Astrocyte of the cerebellum (primary cell): ENCODE data around the gene STMN3.

ENCODE experiments used
- DNase-seq: peaks from one replicate; pipeline ENCODE4 v3.0.0-alpha.2; 2011; ENCODE audit warnings: low read depth
- H3K4me3 ChIP-seq: 2 replicates; pipeline ENCODE4 v1.5.1; 2011; ENCODE audit warnings: mild to moderate bottlenecking, low read depth, low read length, moderate library complexity
- in situ Hi-C: cut with HindIII; loops from 2 replicates; pipeline ENCODE4 v1.10.0; 2017; ENCODE audit warnings: low sequenced_read_pairs
- TF ChIP-seq, protein P1 (sequence below): IDR thresholded peaks from 2 replicates; pipeline ENCODE4 v1.5.1; 2012; ENCODE audit warnings: low read length, low read depth, moderate library complexity, mild to moderate bottlenecking; ENCODE audit errors: missing control alignments

The STMN3 gene

DNA sequence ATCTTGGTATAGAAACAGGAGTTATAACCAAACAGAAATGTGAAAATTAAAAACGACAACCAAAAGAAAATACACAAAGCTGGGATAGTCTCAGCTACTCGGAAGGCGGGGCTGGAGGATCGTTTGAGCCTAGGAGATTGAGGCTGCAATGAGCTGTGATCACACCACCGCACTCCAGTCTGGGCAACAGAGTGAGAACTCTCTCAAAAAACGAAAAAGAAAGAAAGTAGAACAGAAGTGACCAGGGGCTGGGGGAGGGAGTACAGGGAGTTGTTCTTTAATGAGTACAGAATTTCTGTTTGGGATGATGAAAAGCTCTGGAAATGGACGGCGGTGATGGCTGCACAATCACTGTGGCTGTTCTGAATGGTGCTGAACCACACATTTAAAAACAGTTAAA lies 32.2 kb downstream of the STMN3 start:
- DNase-seq, result no peak
- TF ChIP-seq, protein P1, sequence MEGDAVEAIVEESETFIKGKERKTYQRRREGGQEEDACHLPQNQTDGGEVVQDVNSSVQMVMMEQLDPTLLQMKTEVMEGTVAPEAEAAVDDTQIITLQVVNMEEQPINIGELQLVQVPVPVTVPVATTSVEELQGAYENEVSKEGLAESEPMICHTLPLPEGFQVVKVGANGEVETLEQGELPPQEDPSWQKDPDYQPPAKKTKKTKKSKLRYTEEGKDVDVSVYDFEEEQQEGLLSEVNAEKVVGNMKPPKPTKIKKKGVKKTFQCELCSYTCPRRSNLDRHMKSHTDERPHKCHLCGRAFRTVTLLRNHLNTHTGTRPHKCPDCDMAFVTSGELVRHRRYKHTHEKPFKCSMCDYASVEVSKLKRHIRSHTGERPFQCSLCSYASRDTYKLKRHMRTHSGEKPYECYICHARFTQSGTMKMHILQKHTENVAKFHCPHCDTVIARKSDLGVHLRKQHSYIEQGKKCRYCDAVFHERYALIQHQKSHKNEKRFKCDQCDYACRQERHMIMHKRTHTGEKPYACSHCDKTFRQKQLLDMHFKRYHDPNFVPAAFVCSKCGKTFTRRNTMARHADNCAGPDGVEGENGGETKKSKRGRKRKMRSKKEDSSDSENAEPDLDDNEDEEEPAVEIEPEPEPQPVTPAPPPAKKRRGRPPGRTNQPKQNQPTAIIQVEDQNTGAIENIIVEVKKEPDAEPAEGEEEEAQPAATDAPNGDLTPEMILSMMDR, result no peak
- in situ Hi-C loops, result no loop called here
- H3K4me3 ChIP-seq, result no peak overlapping the region

DNA sequence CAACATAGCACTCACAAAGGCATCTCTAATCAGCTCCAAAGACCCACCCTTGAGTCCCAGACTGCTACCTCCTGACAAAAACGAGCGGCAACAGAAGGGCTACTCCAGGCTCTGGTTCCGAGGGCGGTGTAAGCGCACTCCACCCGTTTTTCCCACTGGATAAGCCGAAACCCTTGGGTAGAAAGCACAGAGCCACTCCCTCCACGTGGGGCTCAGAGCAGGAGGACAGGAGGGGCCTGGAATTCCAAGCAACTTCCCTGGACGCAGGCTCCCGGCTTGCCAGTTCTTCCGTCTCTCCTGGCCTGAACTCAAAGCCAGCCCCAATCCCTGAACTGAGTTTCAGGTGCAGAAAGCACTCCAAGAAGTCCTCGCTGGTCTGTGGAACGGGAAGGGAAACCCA lies 33.7 kb downstream of the STMN3 start:
- no peak for DNase-seq
- in situ Hi-C loops, result no loop called here
- TF ChIP-seq, protein P1, result no peak
- H3K4me3 ChIP-seq, result no peak overlapping the region

DNA sequence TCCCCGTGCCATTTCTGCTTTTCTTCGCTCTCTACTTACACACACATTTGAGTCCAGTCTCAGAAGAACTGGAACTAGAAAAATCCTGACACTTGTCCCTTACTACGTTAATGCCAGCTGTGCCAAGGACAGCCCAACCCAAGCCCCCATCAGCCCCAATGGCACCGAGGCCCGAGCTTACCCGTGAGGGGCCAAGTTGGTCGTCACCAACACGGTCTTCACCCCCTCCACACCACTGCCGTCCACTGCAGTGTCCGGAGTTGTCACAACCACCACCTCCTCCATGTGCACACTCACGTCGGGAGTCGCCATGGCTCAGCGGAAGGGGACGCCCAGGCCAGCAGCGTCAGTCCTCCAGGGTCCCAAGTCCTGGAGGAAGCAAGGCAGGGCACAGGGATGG lies 34.1 kb downstream of the STMN3 start:
- H3K4me3 ChIP-seq, result no peak overlapping the region
- in situ Hi-C loops, result no loop called here
- TF ChIP-seq, protein P1, result no peak
- no peak for DNase-seq

DNA sequence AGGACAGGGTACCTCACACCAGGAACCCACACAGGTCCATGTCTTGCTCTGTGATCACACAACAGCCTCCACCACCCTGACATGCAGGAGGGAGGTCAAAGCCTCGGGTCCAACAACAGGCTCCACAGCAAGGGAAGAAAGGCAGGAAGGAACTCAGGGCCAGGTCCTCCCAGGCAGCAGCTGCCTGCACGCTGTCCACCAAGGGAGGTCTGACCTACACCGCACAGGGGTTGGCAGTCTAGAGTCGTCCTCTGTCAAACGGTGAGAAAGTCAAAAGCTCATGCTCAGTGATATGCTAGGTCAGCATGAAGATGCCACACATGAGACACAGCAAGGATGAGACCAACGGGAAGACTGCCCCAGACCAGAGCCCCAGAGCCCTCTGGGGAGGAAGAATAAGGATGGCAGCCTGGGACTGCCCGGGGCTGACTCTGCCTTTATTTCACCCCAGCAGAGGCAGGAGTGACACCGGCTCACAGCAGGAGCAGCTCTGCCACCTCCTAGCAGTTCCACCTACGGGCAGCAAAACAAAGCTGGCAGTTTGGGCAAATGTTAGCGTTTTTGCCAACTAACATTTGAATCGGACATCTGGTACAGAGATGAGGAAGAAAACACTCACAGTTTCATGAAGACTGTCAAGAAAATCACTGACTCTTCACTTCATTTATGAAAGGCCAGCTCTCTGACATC lies 34.8 kb downstream of the STMN3 start:
- no peak overlapping the region for H3K4me3 ChIP-seq
- TF ChIP-seq, protein P1, result no peak
- in situ Hi-C loops, result no loop called here
- no peak for DNase-seq

DNA sequence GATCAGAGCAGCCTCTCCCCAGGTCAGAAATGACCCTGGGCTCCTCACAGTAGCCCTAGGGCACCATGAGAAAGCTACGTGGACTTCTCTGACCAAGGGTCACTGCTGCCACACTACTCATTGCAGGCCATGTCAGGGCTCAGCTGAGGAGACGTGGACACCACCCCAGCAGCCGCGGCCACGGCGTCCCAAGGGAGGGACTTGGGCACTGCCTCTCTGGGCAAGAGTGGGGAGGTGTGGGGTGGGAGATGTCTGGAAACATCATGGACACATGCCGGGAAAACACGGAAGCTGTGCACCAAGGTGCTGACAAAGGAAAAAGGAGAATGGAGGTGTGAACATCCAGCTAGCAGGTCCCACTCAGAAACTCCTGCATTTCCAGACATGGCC lies 35.4 kb downstream of the STMN3 start:
- DNase-seq, result no peak
- H3K4me3 ChIP-seq, result no peak overlapping the region
- TF ChIP-seq, protein P1, result no peak
- in situ Hi-C loops, result no loop called here

DNA sequence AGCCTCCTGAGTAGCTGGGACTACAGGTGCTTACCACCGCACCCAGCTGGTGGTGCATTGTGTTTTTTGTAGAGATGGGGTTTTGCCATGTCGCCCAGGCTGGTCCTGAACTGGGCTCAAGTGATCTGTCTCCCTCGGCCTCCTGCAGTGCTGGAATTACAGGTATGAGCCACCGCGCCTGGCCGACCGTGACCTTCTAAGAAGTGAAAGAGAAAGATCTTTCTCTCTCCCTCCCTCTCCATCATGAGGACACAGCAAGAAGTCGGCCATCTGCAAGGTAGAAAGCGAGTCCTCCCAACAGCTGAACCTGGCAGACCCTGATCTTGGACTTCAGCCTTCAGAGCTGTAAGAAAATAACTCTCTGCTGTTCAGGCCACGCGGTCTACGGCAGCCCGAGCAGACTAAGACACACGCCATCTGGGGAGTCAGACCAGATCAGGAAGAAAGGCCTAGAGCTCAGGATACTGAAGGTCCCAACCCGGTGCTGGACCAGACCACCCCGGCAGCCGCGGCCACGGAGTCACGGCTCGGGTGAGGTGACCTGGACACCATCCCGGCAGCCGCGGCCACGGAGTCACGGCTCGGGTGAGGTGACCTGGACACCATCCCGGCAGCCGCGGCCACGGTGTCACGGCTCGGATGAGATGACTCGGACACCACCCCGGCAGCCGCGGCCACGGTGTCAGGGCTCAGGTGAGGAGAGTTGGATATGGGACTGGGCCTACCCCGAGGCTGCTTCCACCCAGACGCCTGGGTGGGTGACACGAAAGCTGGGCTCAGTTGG lies 35.9 kb downstream of the STMN3 start:
- H3K4me3 ChIP-seq, result no peak overlapping the region
- in situ Hi-C loops, result no loop called here
- TF ChIP-seq, protein P1, result no peak
- no peak for DNase-seq
